Measurements from ENCODE around the gene CDK6. TPM values are rescaled to one million over a fixed set of nuclear protein-coding genes. Genes with fewer than 3 reads are reported as not detected.
A peak's percentile ranks its signal among the peaks of the same experiment; 100 is the strongest.

CDK6 gene
- total RNA-seq, 3 donors from 2014 or later (not counting 1 experiment from before 2014, with no cell fraction given): 41.1 to 46.3 (median 45.1) TPM

DNA sequence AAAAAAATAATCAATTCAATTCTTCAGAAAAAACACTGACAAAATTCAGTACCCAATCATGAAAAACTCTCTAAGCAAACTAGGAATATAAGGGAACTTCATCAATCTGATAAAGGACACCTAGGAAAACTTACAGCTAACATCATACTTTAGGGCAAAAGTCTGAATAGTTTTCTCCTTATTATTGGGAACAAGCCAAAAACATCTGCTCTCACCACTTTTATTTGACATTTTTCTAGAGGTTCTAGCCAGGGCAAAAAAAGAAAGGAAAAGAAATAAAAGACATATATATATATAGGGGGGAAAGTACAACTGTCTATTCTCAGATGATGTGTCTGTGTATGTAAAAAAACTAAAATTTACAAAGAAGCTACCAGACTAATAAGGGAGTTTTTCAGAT is 19.0 kb downstream of the CDK6 start:
- Histone ChIP-seq H3K4me1 (ENCODE audit: control insufficient read depth, insufficient read depth, low read length) (no peaks in the 10 kb centered on the region), H3K27ac (ENCODE audit: low read length) (no peak overlapping the region), H3K4me3 (ENCODE audit: low read length) (no peak overlapping the region), H3K27me3 (ENCODE audit: control insufficient read depth, insufficient read depth, low read length) (no peaks in the 10 kb centered on the region), H3K36me3 (ENCODE audit: control insufficient read depth, insufficient read depth, low read length) (no peaks in the 10 kb centered on the region), H3K9me3 (ENCODE audit: control insufficient read depth, insufficient read depth, low read length) (no peaks in the 10 kb centered on the region)
- H3K4me3 Mint-ChIP-seq: no peak overlapping the region
- peaks cover 22% of the 10 kb centered on the region for H3K36me3 Mint-ChIP-seq
- DNase-seq (no peak), ATAC-seq (no peak)
- H3K27ac Mint-ChIP-seq: no peak overlapping the region
- peaks cover 54 to 63% of the 10 kb centered on the region in 2 donors for H3K4me1 Mint-ChIP-seq
- TF ChIP-seq, protein P1, sequence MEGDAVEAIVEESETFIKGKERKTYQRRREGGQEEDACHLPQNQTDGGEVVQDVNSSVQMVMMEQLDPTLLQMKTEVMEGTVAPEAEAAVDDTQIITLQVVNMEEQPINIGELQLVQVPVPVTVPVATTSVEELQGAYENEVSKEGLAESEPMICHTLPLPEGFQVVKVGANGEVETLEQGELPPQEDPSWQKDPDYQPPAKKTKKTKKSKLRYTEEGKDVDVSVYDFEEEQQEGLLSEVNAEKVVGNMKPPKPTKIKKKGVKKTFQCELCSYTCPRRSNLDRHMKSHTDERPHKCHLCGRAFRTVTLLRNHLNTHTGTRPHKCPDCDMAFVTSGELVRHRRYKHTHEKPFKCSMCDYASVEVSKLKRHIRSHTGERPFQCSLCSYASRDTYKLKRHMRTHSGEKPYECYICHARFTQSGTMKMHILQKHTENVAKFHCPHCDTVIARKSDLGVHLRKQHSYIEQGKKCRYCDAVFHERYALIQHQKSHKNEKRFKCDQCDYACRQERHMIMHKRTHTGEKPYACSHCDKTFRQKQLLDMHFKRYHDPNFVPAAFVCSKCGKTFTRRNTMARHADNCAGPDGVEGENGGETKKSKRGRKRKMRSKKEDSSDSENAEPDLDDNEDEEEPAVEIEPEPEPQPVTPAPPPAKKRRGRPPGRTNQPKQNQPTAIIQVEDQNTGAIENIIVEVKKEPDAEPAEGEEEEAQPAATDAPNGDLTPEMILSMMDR (IDR thresholded peaks at IDR 0.05): no peak
- no peaks in the 10 kb centered on the region for H3K27me3 Mint-ChIP-seq (ENCODE audit: low read depth in 2 of 2)
- intact Hi-C loops (cut with micrococcal nuclease): no loop called here
- peaks cover 0 to 13% of the 10 kb centered on the region in 2 donors for H3K9me3 Mint-ChIP-seq

DNA sequence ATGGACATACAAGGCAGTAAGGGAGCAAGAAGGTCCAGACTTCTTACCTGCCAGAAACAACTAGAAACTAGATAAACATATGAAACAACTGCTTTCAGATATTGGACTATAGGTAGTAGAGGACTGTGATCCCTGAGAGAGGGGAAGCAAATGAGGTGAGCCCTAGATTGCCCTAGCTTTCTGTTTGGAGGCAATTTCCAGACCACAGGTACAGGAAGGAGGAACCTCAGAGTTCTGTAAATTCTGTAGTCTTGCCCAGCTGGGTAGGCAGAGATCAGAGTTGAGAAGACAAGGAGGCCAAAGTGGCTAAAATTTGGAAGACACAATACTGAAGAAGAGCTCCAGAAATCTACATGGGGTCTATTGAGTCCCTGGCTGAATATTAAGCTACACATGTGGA is 21.0 kb downstream of the CDK6 start:
- peak overlapping the region in 1 of 2 donors; percentile 69 for H3K27ac Mint-ChIP-seq
- Histone ChIP-seq H3K4me1 (ENCODE audit: control insufficient read depth, insufficient read depth, low read length) (no peaks in the 10 kb centered on the region), H3K9me3 (ENCODE audit: control insufficient read depth, insufficient read depth, low read length) (no peaks in the 10 kb centered on the region), H3K27ac (ENCODE audit: low read length) (no peak overlapping the region), H3K4me3 (ENCODE audit: low read length) (no peak overlapping the region), H3K36me3 (ENCODE audit: control insufficient read depth, insufficient read depth, low read length) (no peaks in the 10 kb centered on the region), H3K27me3 (ENCODE audit: control insufficient read depth, insufficient read depth, low read length) (no peaks in the 10 kb centered on the region)
- TF ChIP-seq, protein P1 (IDR thresholded peaks at IDR 0.05): no peak
- H3K27me3 Mint-ChIP-seq (ENCODE audit: low read depth in 2 of 2): no peaks in the 10 kb centered on the region
- DNase-seq (no peak), ATAC-seq (no peak)
- intact Hi-C loops (cut with micrococcal nuclease): no loop called here
- H3K36me3 Mint-ChIP-seq: peaks cover 22% of the 10 kb centered on the region
- no peak overlapping the region for H3K4me3 Mint-ChIP-seq
- peaks cover 0 to 13% of the 10 kb centered on the region in 2 donors for H3K9me3 Mint-ChIP-seq
- peaks cover 55 to 66% of the 10 kb centered on the region in 2 donors for H3K4me1 Mint-ChIP-seq

DNA sequence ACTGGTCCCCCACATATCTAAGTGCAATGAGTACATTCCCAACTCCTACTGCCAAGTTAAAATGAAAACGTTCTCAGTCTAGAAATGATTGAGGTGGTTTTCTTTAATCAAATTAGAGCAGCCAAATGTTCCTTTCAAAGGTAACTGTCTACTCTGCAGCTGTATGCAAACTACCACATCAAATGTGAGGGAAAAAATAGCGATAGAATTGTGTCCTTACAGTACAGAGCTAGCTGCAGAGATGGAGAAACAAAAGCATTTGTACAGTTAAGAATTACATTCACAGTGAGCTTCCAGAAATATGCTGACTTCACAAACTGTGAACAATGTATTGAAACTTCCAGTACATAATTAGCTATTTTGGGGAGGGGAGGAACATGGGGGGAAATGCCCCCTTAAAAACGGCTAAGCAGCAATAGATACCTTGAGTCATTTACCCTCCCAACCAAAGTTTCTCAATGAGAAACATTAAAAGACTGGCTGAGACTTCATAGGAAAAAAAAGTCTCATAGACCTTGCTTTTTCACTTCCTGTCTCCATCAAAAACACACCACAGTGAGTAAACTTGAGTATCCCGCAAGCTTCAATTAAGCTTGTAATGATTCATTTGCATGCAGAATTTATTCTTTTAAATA is 22.9 kb downstream of the CDK6 start:
- H3K27ac Mint-ChIP-seq: peak overlapping the region; percentile 18 to 65
- no peaks in the 10 kb centered on the region for H3K27me3 ChIP-seq (ENCODE audit: control insufficient read depth, insufficient read depth, low read length)
- no peaks in the 10 kb centered on the region for H3K9me3 ChIP-seq (ENCODE audit: control insufficient read depth, insufficient read depth, low read length)
- peak overlapping the region; percentile 14 for H3K27ac ChIP-seq (ENCODE audit: low read length)
- no peak overlapping the region for H3K4me3 Mint-ChIP-seq
- peaks cover 50 to 58% of the 10 kb centered on the region in 2 donors for H3K4me1 Mint-ChIP-seq
- H3K9me3 Mint-ChIP-seq: peaks cover 0 to 8% of the 10 kb centered on the region in 2 donors
- DNase-seq: peak in 1 of 2 donors; percentile 50
- peak in 2 of 3 donors; percentile 41 to 44 for ATAC-seq
- peaks cover 13% of the 10 kb centered on the region for H3K36me3 Mint-ChIP-seq
- intact Hi-C loops (cut with micrococcal nuclease): no loop called here
- H3K36me3 ChIP-seq (ENCODE audit: control insufficient read depth, insufficient read depth, low read length): no peaks in the 10 kb centered on the region
- TF ChIP-seq, protein P1 (IDR thresholded peaks at IDR 0.05): no peak
- H3K27me3 Mint-ChIP-seq (ENCODE audit: low read depth in 2 of 2): no peaks in the 10 kb centered on the region
- WGBS (ENCODE audit: insufficient coverage): 0% methylated on average over 2 of the region's 4 CpGs
- H3K4me1 ChIP-seq (ENCODE audit: control insufficient read depth, insufficient read depth, low read length): no peaks in the 10 kb centered on the region
- no peak overlapping the region for H3K4me3 ChIP-seq (ENCODE audit: low read length)

DNA sequence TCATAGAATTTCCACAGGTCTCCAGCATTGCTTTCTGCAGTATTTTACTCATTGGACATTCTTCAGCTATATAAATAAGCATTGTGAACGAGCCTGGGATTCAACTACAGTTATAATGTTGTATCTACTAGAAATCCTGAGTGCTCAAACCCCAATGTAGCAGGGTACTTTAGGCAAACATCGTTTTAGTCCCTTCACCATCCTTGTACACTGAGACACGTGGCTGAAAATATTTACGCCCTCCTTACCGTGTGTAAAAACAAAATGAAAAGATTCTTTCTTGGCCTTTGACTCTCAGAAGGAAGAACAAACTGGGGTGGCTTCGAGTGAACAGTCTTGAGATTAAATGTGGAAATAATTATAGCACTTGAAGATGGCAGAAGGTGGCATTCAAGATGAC is 25.2 kb downstream of the CDK6 start:
- peaks cover 9% of the 10 kb centered on the region for H3K36me3 Mint-ChIP-seq
- Histone ChIP-seq H3K4me3 (ENCODE audit: low read length) (no peak overlapping the region), H3K36me3 (ENCODE audit: control insufficient read depth, insufficient read depth, low read length) (no peaks in the 10 kb centered on the region), H3K27ac (ENCODE audit: low read length) (no peak overlapping the region), H3K9me3 (ENCODE audit: control insufficient read depth, insufficient read depth, low read length) (no peaks in the 10 kb centered on the region), H3K27me3 (ENCODE audit: control insufficient read depth, insufficient read depth, low read length) (no peaks in the 10 kb centered on the region), H3K4me1 (ENCODE audit: control insufficient read depth, insufficient read depth, low read length) (no peaks in the 10 kb centered on the region)
- ATAC-seq (no peak), DNase-seq (no peak)
- 83% methylated on average over 6 of the region's 6 CpGs for WGBS (ENCODE audit: insufficient coverage)
- H3K27ac Mint-ChIP-seq: peak overlapping the region in 1 of 2 donors; percentile 49
- peaks cover 0 to 7% of the 10 kb centered on the region in 2 donors for H3K9me3 Mint-ChIP-seq
- intact Hi-C loops (cut with micrococcal nuclease): no loop called here
- H3K4me3 Mint-ChIP-seq: no peak overlapping the region
- TF ChIP-seq, protein P1 (IDR thresholded peaks at IDR 0.05): no peak
- no peaks in the 10 kb centered on the region for H3K27me3 Mint-ChIP-seq (ENCODE audit: low read depth in 2 of 2)
- H3K4me1 Mint-ChIP-seq: peaks cover 42 to 46% of the 10 kb centered on the region in 2 donors
